ENCODE results near the gene RRAS2. TPM values are rescaled to one million over a fixed set of nuclear protein-coding genes. Genes with fewer than 3 reads are reported as not detected.

Gene RRAS2
- total RNA-seq, 1 donor from 2014 or later: 28.1 TPM

- H3K36me3 ChIP-seq: no peaks in the 10 kb centered on the region
- H3K27me3 ChIP-seq: no peaks in the 10 kb centered on the region
- H3K4me1 ChIP-seq: peaks cover 3 to 30% of the 10 kb centered on the region in 2 donors
- no peak for DNase-seq (ENCODE audit: low spot score in 2 of 2)
- no peak for TF ChIP-seq CTCF (IDR thresholded peaks at IDR 0.05)
- no peaks in the 10 kb centered on the region for H3K9me3 ChIP-seq
- no peak overlapping the region for H3K4me3 ChIP-seq
- intact Hi-C loops (cut with DNase I): no loop called here
- peak overlapping the region; percentile 33 to 50 for H3K27ac ChIP-seq
Measured at GRCh38 chr11:14370496-14370895, 11.5 kb upstream of the RRAS2 start.

GRCh38 chr11:14369598-14369997 is 10.6 kb upstream of the RRAS2 start:
- H3K4me3 ChIP-seq: no peak overlapping the region
- no peaks in the 10 kb centered on the region for H3K9me3 ChIP-seq
- no peak overlapping the region for H3K27ac ChIP-seq
- no peak for DNase-seq (ENCODE audit: low spot score in 2 of 2)
- H3K4me1 ChIP-seq: peaks cover 3 to 21% of the 10 kb centered on the region in 2 donors
- no peaks in the 10 kb centered on the region for H3K36me3 ChIP-seq
- no peak for TF ChIP-seq CTCF (IDR thresholded peaks at IDR 0.05)
- no peaks in the 10 kb centered on the region for H3K27me3 ChIP-seq
- intact Hi-C loops (cut with DNase I): no loop called here

- no peak for TF ChIP-seq CTCF (IDR thresholded peaks at IDR 0.05)
- Histone ChIP-seq H3K36me3 (no peaks in the 10 kb centered on the region), H3K4me1 (peaks cover 0 to 7% of the 10 kb centered on the region in 2 donors), H3K4me3 (no peak overlapping the region), H3K9me3 (no peaks in the 10 kb centered on the region), H3K27ac (no peak overlapping the region), H3K27me3 (no peaks in the 10 kb centered on the region)
- no peak for DNase-seq (ENCODE audit: low spot score in 2 of 2)
- intact Hi-C loops (cut with DNase I): no loop called here
Measured at GRCh38 chr11:14366936-14367335, 8.0 kb upstream of the RRAS2 start.

- H3K27ac ChIP-seq: no peak overlapping the region
- no peaks in the 10 kb centered on the region for H3K36me3 ChIP-seq
- H3K27me3 ChIP-seq: no peaks in the 10 kb centered on the region
- no peak overlapping the region for H3K4me3 ChIP-seq
- intact Hi-C loops (cut with DNase I): no loop called here
- H3K9me3 ChIP-seq: no peaks in the 10 kb centered on the region
- H3K4me1 ChIP-seq: peaks cover 0 to 4% of the 10 kb centered on the region in 2 donors
- DNase-seq (ENCODE audit: low spot score in 2 of 2): no peak
- no peak for TF ChIP-seq CTCF (IDR thresholded peaks at IDR 0.05)
Measured at GRCh38 chr11:14364322-14364721, 5.3 kb upstream of the RRAS2 start.

- Histone ChIP-seq H3K4me3 (no peak overlapping the region), H3K9me3 (no peaks in the 10 kb centered on the region), H3K27me3 (no peaks in the 10 kb centered on the region), H3K4me1 (peaks cover 0 to 5% of the 10 kb centered on the region in 2 donors), H3K36me3 (no peaks in the 10 kb centered on the region), H3K27ac (no peak overlapping the region)
- DNase-seq (ENCODE audit: low spot score in 2 of 2): no peak
- intact Hi-C loops (cut with DNase I): no loop called here
- no peak for TF ChIP-seq CTCF (IDR thresholded peaks at IDR 0.05)
Measured at GRCh38 chr11:14362611-14363010, 3.6 kb upstream of the RRAS2 start.

GRCh38 chr11:14361951-14362350 is 3.0 kb upstream of the RRAS2 start:
- no peak for TF ChIP-seq CTCF (IDR thresholded peaks at IDR 0.05)
- Histone ChIP-seq H3K9me3 (no peaks in the 10 kb centered on the region), H3K36me3 (no peaks in the 10 kb centered on the region), H3K27ac (no peak overlapping the region), H3K27me3 (no peaks in the 10 kb centered on the region), H3K4me3 (no peak overlapping the region), H3K4me1 (peaks cover 0 to 5% of the 10 kb centered on the region in 2 donors)
- no peak for DNase-seq (ENCODE audit: low spot score in 2 of 2)
- intact Hi-C loops (cut with DNase I): no loop called here

Data from ascending aorta (tissue), 2 donors.